ENCODE results near the gene MNT.

Gene MNT

DNA sequence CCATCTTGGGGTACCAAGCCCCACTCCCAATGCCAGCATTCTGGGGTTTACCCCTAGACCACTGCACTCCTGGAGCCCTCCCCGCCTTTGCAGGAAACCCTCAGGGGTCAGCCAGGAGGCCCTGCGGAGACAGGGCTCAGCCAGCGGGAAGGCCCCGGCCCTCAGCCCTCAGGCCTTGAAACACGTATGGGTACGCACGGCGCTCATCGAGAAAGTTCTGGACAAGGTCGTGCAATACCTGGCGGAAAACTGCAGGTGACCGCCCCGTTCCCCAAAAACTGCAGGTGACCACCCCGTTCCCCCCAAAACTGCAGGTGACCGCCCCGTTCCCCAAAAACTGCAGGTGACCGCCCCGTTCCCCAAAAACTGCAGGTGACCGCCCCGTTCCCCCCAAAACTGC is 38.8 kb downstream of the MNT start:
- ChIA-PET POLR2A (interaction anchor here (1.4 kb wide), 1 partner anchor 26 kb away, joined by 6 read pairs; the partner anchor contains the start of gene TSR1), CTCF (interaction anchor here (1.0 to 2.3 kb wide), 2 partner anchors 9 to 81 kb away, joined by 3 to 13 read pairs; no protein-coding TSS in a partner anchor)
- TF ChIP-seq ARNT (IDR thresholded peaks at IDR 0.05) (no peak), FOXM1 (IDR thresholded peaks at IDR 0.05; ENCODE audit: borderline replicate concordance) (no peak), FOXA1 (IDR thresholded peaks at IDR 0.05) (no peak), FOXK2 (IDR thresholded peaks at IDR 0.05) (no peak), ZNF384 (IDR thresholded peaks at IDR 0.05) (no peak), LEF1 (IDR thresholded peaks at IDR 0.05; ENCODE audit: borderline replicate concordance) (no peak), SUZ12 (IDR thresholded peaks at IDR 0.05) (no peak), ELF4 (IDR thresholded peaks at IDR 0.05) (no peak)
- TF ChIP-seq, protein P1, sequence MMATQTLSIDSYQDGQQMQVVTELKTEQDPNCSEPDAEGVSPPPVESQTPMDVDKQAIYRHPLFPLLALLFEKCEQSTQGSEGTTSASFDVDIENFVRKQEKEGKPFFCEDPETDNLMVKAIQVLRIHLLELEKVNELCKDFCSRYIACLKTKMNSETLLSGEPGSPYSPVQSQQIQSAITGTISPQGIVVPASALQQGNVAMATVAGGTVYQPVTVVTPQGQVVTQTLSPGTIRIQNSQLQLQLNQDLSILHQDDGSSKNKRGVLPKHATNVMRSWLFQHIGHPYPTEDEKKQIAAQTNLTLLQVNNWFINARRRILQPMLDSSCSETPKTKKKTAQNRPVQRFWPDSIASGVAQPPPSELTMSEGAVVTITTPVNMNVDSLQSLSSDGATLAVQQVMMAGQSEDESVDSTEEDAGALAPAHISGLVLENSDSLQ (IDR thresholded peaks at IDR 0.05), result no peak
- no peak for DNase-seq (ENCODE audit: extremely low spot score)

GRCh38 chr17:2361010-2361760 is 39.7 kb downstream of the MNT start:
- POLR2A ChIA-PET, result interaction anchor here (1.4 kb wide), 1 partner anchor 25 kb away, joined by 6 read pairs; the partner anchor contains the start of gene TSR1
- no peak for TF ChIP-seq FOXK2 (IDR thresholded peaks at IDR 0.05)
- TF ChIP-seq HDGF (IDR thresholded peaks at IDR 0.05; ENCODE audit: borderline replicate concordance), result no peak
- TF ChIP-seq SUZ12 (IDR thresholded peaks at IDR 0.05), result no peak
- TF ChIP-seq ELF4 (IDR thresholded peaks at IDR 0.05), result no peak
- TF ChIP-seq, protein P1 (IDR thresholded peaks at IDR 0.05), result no peak
- no peak for TF ChIP-seq ZNF384 (IDR thresholded peaks at IDR 0.05)
- TF ChIP-seq LEF1 (IDR thresholded peaks at IDR 0.05; ENCODE audit: borderline replicate concordance), result no peak
- TF ChIP-seq SP1 (IDR thresholded peaks at IDR 0.05), result no peak
- TF ChIP-seq BHLHE40 (IDR thresholded peaks at IDR 0.05; ENCODE audit: borderline replicate concordance), result no peak
- TF ChIP-seq ARNT (IDR thresholded peaks at IDR 0.05), result no peak
- no peak for TF ChIP-seq TARDBP (IDR thresholded peaks at IDR 0.05)
- TF ChIP-seq CTBP1 (IDR thresholded peaks at IDR 0.05; ENCODE audit: borderline replicate concordance), result no peak
- no peak for TF ChIP-seq FOXA1 (IDR thresholded peaks at IDR 0.05)
- TF ChIP-seq NFRKB (IDR thresholded peaks at IDR 0.05), result no peak
- TF ChIP-seq L3MBTL2 (conservative IDR thresholded peaks at IDR 0.05), result no peak
- TF ChIP-seq FOXM1 (IDR thresholded peaks at IDR 0.05; ENCODE audit: borderline replicate concordance), result no peak
- DNase-seq (ENCODE audit: extremely low spot score), result no peak
- CTCF ChIA-PET, result interaction anchor here (0.8 to 2.3 kb wide), 3 partner anchors 9 to 80 kb away, joined by 3 to 13 read pairs (median 4); no protein-coding TSS in a partner anchor

DNA sequence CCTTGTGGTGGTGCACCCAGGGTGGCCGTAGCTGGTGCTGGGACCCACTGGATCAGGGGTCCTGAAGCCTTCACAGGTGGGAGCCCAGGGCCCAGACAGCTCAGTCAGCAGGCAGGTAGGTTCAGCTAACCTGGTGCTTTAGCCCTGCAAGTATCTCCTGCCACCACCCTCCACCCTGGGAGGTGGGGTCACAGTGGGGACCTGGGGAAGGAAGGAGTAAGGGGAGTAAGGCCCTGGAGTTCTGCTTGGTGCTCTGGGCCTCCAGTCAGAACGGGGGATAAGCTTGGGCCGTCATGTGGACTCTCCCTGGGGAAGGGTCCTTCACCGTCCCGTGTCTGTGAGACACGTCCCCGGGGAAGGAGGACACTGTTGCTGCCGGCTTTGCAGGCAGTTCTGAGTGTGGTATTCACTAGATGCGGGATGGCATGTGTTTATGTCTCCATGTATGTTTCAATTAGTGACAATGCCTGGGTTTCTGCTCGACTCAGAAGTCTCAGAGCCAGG is 42.9 kb downstream of the MNT start:
- ChIA-PET CTCF (no interaction called here), POLR2A (no interaction called here)
- TF ChIP-seq CTBP1 (IDR thresholded peaks at IDR 0.05; ENCODE audit: borderline replicate concordance) (no peak), FOXM1 (IDR thresholded peaks at IDR 0.05; ENCODE audit: borderline replicate concordance) (no peak), HDGF (IDR thresholded peaks at IDR 0.05; ENCODE audit: borderline replicate concordance) (no peak), FOXK2 (IDR thresholded peaks at IDR 0.05) (no peak), LEF1 (IDR thresholded peaks at IDR 0.05; ENCODE audit: borderline replicate concordance) (no peak), ELF4 (IDR thresholded peaks at IDR 0.05) (no peak), NFRKB (IDR thresholded peaks at IDR 0.05) (no peak), FOXA1 (IDR thresholded peaks at IDR 0.05) (no peak), TARDBP (IDR thresholded peaks at IDR 0.05) (no peak), L3MBTL2 (conservative IDR thresholded peaks at IDR 0.05) (no peak), ARNT (IDR thresholded peaks at IDR 0.05) (no peak), ZNF384 (IDR thresholded peaks at IDR 0.05) (no peak), BHLHE40 (IDR thresholded peaks at IDR 0.05; ENCODE audit: borderline replicate concordance) (no peak), SUZ12 (IDR thresholded peaks at IDR 0.05) (no peak), SP1 (IDR thresholded peaks at IDR 0.05) (no peak)
- TF ChIP-seq, protein P1 (IDR thresholded peaks at IDR 0.05), result no peak
- DNase-seq (ENCODE audit: extremely low spot score), result no peak

GRCh38 chr17:2357237-2357636 is 43.6 kb downstream of the MNT start:
- DNase-seq (ENCODE audit: extremely low spot score), result no peak
- no peak for TF ChIP-seq SUZ12 (IDR thresholded peaks at IDR 0.05)
- no peak for TF ChIP-seq CTBP1 (IDR thresholded peaks at IDR 0.05; ENCODE audit: borderline replicate concordance)
- no peak for TF ChIP-seq FOXA1 (IDR thresholded peaks at IDR 0.05)
- TF ChIP-seq ZNF384 (IDR thresholded peaks at IDR 0.05), result no peak
- POLR2A ChIA-PET, result no interaction called here
- CTCF ChIA-PET, result no interaction called here

- ChIA-PET POLR2A (interaction anchor here (4.0 kb wide), 1 partner anchor 17 kb away, joined by 25 read pairs; the partner anchor contains the start of genes SGSM2 and TSR1), CTCF (interaction anchor here (0.5 to 1.9 kb wide), 5 partner anchors 9 to 67 kb away, joined by 3 to 23 read pairs (median 4); partner anchors contain the start of genes SGSM2 and TSR1)
- no peak for DNase-seq (ENCODE audit: extremely low spot score)
- TF ChIP-seq, protein P1 (IDR thresholded peaks at IDR 0.05), result no peak
- TF ChIP-seq FOXA1 (IDR thresholded peaks at IDR 0.05), result no peak
- no peak for TF ChIP-seq NFRKB (IDR thresholded peaks at IDR 0.05)
Observed at GRCh38 chr17:2354311-2354710, 46.5 kb downstream of the MNT start.

All from HEK293T (cell line).